ENCODE results near the gene CCDC97.

Gene CCDC97

GRCh38 chr19:41320568-41320967, 10.6 kb downstream of the CCDC97 start:
- no peak for DNase-seq

GRCh38 chr19:41321204-41321599, 11.2 kb downstream of the CCDC97 start:
- no peak for DNase-seq

GRCh38 chr19:41321600-41322270, 11.8 kb downstream of the CCDC97 start:
- DNase-seq, result no peak

- no peak for DNase-seq
Observed at GRCh38 chr19:41322451-41322850, 12.5 kb downstream of the CCDC97 start.

GRCh38 chr19:41323023-41323422, 13.1 kb downstream of the CCDC97 start:
- no peak for DNase-seq

- no peak for DNase-seq
Observed at GRCh38 chr19:41323430-41324125, 13.6 kb downstream of the CCDC97 start.

GRCh38 chr19:41324231-41324702, 14.3 kb downstream of the CCDC97 start:
- DNase-seq, result no peak

- DNase-seq, result no peak
Observed at GRCh38 chr19:41324921-41325639, 15.1 kb downstream of the CCDC97 start.

GRCh38 chr19:41325640-41325946, 15.6 kb downstream of the CCDC97 start:
- no peak for DNase-seq

- DNase-seq, result no peak
Observed at GRCh38 chr19:41325947-41326706, 16.2 kb downstream of the CCDC97 start.

- DNase-seq, result no peak
Observed at GRCh38 chr19:41327076-41327575, 17.2 kb downstream of the CCDC97 start.

- peak; percentile 80 to 86 for DNase-seq
Observed at GRCh38 chr19:41327576-41328156, 17.7 kb downstream of the CCDC97 start.

GRCh38 chr19:41328157-41328841, 18.3 kb downstream of the CCDC97 start:
- no peak for DNase-seq

GRCh38 chr19:41328842-41329225, 18.9 kb downstream of the CCDC97 start:
- DNase-seq, result no peak

GRCh38 chr19:41330481-41330880, 20.5 kb downstream of the CCDC97 start:
- DNase-seq, result no peak

- DNase-seq, result no peak
Observed at GRCh38 chr19:41330946-41331678, 21.1 kb downstream of the CCDC97 start.

- no peak for DNase-seq
Observed at GRCh38 chr19:41332000-41332399, 22.0 kb downstream of the CCDC97 start.

- DNase-seq, result no peak
Observed at GRCh38 chr19:41332468-41332867, 22.5 kb downstream of the CCDC97 start.

- DNase-seq, result no peak
Observed at GRCh38 chr19:41334793-41335192, 24.8 kb downstream of the CCDC97 start.

- DNase-seq, result no peak
Observed at GRCh38 chr19:41335467-41335866, 25.5 kb downstream of the CCDC97 start.

- DNase-seq, result no peak
Observed at GRCh38 chr19:41339936-41340335, 30.0 kb downstream of the CCDC97 start.

All from stimulated activated CD4-positive, alpha-beta T cell treated with anti-CD3 and anti-CD28 coated beads, Interleukin-4, amount 100 ng/mL, for 4 hours (primary cell).